Stimulated activated CD4-positive, alpha-beta T cell treated with anti-CD3 and anti-CD28 coated beads, Interleukin-15, amount 100 ng/mL, for 1 hour (primary cell): Measurements from ENCODE around the gene ETS2.
"Not testable (repeated sequence)": the region's sequence is repeated elsewhere in the genome, so short reads cannot be mapped to it uniquely, and the experiment has no call there.

Experiments used
- DNase-seq, 2 donors: peaks; one replicate each; pipeline ENCODE4 v3.0.0-alpha.2; 2020; ENCODE audit warnings: low read depth in 1 of 2, low spot score in 1 of 2

The ETS2 gene

DNA sequence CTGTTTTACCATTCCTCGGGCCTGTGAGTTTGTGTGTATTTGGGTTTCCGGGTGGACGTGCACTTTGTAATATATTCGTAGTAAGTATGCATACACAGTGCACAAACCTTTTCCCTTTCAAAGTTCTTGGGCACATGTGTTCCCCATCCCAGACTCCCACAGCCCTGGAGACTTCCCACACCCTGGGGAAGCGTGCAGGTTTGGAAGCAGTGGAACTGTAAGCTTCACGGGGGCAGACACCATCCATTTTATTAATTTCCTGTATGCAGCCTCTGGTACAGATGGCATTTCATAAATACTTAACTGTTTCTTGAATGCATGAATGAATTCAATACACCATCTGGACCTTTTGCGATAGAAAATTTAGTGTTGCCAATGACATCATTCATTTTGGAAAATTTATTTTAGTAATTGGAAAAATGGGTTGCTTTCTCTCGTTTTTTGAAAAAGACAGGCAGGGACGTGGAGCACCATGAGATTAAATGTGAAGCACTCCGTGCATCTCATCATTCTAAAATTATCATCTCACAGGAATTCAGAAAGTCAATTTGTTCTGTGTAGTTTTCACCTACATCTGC is 10.8 kb downstream of the ETS2 start:
- DNase-seq, result no peak

DNA sequence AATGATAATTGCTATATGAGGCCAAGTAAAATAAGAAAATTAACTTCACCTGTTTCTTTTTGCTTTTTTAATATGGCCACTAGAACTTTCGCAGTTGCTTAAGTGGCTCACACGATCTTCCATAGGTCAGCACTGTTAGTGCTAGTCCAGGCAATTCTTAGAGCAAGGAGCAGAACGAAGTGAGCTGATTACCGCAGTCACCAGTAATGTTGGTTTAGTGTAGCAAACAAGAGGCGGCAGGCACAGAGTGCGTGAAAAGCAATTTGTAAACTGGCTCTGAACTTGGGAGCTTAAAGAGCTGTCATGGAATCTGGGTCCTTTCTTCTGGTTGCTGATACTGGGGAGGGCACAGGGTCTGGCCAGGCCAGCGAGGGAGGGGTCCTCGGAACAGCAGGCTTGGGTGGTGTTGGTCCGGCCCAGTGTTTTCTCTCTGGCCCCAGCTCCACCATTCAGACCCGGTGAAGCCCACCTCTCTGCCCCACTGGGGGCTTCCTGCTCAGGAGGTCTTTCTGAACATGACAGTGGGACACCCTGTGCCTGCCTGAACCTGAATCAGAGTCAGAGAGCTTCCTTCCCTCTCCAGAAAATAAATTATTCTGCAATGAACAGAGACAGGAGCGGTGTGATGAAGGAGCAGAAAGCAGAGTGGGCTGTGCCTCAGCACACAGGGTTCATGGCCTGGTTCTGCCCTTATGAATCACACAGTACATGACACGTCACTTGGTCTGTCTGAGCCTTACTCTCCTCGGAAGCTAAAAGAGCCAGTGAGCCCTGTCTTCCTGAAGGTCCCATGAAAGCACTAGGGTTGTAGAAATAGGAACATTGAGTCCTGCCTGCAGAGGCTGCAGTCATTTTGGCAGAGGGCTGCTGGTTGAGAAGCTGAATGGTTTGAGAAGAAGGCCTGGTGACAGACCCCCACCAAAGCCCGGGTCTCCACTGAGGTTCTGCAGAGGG is 11.9 kb downstream of the ETS2 start:
- DNase-seq, result no peak

DNA sequence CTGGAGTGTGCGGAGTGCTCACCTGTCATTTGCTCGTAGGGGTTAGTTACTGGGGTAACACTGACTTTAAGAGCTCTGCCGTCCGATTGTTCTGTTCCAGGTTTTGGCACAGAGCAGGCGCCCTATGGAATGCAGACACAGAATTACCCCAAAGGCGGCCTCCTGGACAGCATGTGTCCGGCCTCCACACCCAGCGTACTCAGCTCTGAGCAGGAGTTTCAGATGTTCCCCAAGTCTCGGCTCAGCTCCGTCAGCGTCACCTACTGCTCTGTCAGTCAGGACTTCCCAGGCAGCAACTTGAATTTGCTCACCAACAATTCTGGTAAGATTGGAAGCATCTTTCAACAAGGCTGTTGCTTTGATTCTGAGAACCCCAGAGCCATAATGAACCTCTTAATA is 12.6 kb downstream of the ETS2 start:
- DNase-seq, result no peak

DNA sequence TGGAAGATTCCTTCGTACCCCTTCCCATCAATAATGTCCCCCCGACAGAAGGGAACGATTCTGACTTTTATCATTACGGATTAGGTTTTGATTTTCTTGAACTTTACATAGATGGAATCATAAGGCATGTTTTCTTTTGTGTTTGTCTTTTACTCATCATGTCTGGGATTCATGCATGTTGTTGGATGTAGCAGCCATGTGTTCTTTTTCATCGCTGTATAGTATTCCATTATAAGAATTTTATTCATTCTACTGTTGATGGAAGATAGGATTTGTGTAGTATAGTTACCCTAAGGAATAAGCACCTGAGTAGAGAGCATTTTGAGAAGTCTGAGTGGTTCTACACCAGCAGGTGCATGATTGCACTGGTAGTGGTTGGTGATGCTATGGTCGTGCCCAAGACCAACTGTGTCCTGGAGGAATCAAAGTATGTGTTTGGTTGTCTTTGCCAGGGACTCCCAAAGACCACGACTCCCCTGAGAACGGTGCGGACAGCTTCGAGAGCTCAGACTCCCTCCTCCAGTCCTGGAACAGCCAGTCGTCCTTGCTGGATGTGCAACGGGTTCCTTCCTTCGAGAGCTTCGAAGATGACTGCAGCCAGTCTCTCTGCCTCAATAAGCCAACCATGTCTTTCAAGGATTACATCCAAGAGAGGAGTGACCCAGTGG is 13.5 kb downstream of the ETS2 start:
- no peak for DNase-seq

DNA sequence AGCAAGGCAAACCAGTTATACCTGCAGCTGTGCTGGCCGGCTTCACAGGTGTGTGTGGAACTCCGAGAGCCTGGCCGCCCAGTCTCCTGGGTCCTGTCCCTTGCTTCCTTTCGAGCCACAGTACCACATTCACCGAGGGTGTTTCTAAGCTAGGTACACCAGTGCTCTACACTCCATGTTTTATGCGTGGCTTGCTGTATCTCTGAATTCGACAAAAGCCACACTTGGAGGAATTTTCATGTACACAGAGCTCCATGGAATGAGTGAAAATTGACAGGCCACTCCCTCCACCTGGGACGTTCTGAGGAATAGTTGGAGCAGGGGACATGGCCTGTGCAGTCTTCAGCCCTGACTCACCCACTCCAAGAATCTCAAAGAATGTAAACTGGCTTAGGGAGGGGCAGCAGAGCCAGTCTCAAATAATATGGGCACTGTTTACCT is 14.0 kb downstream of the ETS2 start:
- DNase-seq, result no peak

DNA sequence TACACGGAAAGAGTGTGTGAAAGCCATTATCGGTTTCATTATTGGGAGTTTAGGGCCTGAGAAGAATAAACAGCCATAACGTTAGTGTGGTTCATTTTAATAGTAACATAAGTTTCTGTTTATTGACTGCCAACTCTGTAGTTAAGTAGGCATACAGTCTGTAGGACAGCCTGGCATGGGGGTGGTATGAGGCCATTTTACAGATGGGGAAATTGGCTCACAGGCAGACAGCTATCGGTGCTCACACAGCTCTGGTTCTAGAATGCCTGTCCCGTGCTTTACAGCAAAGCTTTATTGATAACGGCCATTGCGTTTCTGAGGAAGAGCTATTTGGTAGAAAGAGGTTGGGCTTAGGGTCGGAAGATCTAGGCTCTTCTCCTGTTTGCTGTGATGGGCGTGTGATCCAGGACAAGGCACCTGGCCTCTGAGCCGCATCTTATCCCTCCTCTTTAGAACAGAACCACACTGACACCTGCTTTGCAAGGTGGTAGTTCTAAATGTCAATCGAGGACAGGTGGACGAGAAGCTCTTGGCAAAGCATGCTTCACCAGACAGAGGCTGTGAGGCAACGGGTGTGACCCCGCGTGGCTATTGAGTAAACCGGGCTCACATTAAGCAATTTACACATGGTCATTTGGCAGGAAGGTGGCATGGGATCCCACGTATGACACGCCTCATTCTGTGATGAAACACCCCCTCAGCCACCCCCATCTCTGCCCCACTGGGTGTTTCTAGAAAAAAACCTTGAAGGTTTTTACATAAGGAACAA is 14.9 kb downstream of the ETS2 start:
- no peak for DNase-seq

DNA sequence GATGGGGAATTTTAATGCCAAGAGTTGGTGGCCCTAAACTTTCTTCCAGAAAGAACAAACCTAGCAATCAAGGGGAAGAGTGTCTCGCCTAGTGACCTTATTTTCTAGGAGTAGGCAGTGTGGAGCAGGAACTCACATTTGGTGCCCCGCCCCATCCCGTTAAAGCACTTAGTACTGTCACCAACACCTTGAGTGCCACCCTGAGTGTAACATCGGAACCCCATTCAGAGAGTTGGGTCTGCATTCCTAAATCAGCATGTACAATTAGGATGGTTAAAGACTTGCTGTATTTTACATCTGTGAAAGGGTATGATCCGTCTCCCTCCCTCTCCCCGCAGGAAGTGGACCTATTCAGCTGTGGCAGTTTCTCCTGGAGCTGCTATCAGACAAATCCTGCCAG is 15.5 kb downstream of the ETS2 start:
- no peak for DNase-seq

DNA sequence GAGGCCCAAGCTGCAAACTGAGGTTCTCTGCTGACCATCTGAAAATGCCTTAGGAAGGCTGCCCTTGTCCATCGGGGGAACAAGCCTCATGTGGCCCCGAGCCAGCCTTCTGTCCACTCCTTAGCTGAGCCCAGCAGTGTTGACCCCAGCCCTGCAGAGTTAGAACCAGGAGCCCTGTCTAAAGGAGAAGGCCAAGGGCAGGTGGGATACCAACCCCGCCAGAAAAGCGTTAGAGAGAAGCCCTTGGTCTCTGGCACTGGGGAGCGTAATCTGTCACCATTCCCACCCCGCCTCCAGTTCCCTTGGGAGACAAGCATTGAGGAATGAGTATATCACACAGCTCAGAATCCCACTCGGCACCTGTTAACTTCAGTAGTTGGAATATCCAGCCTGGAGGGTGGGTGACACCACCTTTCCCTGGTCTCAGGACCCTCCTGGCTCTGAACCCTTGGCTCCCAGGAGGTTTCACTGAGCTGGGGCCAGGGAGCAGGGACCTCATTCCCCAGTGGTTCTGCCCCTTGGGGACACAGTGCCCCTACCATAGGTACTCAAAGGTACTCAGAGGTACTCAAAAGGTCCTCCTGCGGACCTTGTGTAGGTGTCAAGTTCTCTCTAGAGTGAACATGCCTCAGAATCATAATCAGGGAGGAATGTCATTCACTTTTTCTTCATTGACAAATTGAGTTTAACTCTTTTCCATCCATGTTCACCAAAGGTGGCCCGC is 16.4 kb downstream of the ETS2 start:
- DNase-seq, result no peak

DNA sequence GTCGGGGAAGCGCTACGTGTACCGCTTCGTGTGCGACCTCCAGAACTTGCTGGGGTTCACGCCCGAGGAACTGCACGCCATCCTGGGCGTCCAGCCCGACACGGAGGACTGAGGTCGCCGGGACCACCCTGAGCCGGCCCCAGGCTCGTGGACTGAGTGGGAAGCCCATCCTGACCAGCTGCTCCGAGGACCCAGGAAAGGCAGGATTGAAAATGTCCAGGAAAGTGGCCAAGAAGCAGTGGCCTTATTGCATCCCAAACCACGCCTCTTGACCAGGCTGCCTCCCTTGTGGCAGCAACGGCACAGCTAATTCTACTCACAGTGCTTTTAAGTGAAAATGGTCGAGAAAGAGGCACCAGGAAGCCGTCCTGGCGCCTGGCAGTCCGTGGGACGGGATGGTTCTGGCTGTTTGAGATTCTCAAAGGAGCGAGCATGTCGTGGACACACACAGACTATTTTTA is 17.1 kb downstream of the ETS2 start:
- no peak for DNase-seq

DNA sequence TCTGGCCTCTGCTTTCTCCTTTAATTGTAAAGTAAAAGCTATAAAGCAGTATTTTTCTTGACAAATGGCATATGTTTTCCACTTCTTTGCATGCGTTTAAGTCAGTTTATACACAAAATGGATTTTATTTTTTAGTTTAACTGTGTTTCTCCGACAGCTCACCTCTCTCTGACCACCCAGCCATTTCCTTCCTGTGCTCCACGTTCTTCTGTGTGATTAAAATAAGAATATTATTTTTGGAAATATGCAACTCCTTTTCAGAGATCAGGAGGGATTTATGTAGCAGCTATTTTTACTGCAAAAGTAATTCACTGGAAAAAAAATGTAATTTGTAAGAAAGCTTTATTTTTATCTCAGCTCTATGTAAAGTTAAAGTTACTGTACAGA is 18.0 kb downstream of the ETS2 start:
- DNase-seq, result no peak

DNA sequence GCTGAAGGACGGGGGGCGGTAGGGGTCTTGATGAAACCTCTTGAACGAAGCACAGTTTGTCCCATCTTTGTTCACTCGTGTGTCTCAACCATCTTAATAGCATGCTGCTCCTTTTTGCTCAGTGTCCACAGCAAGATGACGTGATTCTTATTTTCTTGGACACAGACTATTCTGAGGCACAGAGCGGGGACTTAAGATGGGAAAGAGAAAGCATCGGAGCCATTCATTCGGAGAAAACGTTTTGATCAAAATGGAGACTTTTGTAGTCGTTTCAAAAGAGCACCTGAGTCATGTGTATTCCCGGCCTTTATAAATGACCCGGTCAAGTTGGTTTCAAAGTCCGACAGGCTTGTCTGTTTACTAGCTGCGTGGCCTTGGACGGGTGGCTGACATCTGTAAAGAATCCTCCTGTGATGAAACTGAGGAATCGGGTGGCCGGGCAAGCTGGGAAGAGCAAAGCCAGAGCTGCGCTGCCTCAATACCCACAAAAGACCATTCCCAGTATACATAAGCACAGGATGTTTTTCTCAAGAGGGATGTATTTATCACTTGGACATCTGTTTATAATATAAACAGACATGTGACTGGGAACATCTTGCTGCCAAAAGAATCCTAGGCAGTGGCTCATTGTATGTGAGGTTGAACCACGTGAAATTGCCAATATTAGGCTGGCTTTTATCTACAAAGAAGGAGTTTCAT is 18.5 kb downstream of the ETS2 start:
- no peak for DNase-seq

DNA sequence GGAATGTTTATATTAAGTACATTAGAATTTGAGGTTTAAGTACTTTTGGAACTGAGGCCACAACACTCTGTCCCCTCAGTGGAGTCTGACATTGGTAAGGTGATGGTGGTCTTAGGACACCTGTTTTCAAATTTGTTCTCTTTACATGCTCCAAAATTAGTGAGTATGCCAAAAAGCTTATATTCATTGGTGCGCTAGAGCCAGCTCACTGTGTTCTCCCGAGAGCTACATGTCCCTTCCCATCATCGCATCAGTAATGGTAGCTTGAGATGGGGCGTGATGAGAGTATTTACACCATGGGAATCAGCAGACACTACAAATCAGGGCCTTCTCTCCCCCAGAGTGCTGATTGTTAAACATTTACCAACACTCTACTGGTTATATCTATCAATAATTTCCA is 19.5 kb downstream of the ETS2 start:
- DNase-seq, result no peak

DNA sequence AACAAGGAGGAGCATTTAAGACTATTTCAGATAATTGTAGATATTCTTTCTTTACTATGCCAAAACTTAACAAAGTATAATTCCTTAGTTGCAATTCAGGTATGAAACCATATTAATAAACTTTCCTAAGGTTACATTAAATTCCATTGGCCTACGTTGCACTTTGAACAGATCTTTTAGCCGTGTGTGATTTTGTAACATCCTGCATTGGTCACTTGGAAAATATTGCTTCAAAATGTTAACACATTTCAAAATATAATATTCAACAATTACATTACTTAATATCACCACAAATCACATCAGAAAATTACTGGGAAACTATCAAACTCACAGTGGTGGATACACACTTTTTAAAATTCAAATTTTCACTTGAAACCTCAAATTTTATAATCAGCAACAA is 20.2 kb downstream of the ETS2 start:
- no peak for DNase-seq

DNA sequence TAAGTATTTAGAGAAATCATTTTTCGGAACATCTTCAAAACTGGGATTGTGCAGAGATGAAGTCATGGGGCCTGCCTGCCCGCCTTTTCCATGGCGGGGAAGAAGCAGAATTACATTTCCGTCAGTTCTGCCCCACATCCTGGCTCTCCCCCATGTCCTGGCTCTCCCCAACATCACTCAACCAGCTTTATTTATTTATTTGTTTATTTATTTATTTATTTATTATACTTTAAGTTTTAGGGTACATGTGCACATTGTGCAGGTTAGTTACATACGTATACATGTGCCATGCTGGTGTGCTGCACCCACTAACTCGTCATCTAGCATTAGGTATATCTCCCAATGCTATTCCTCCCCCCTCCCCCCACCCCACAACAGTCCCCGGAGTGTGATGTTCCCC is 22.4 kb downstream of the ETS2 start:
- DNase-seq, result not testable (repeated sequence)

DNA sequence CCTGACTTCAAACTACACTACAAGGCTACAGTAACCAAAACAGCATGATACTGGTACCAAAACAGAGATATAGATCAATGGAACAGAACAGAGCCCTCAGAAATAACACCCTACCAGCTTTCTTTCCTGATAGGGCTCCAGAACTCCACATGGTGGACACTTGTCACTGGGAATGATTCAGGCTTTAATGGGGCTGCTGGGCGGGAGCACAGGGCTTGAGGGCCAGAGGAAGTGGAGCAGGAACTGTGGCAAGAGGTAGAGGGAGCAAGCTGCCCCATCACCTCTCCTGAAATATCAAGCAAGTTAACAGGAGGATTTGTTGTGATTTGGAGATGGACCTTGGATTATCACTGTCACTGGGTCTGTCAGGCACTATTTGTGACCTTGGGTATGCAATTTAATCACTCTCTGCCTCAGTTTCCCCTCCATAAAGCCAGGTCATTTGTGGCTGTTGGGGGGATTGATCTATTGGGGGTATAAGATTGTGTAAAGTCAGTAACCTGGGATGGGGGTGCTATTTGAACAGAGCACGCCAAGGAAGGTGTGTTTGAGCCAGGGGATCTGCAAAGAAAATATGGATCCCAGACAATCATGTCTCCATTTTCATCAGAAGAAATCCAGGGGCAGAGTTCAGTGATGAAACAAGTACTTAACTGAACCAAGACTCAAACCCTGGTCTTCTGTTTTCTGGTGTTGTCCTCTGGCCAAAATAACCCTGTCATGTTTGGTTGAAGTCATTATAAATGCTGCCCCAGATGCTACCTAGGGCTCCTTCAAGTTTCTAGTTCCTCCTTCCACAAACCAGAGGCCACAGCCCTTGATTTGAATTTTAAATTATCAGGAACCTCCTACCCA is 25.2 kb downstream of the ETS2 start:
- no peak for DNase-seq

DNA sequence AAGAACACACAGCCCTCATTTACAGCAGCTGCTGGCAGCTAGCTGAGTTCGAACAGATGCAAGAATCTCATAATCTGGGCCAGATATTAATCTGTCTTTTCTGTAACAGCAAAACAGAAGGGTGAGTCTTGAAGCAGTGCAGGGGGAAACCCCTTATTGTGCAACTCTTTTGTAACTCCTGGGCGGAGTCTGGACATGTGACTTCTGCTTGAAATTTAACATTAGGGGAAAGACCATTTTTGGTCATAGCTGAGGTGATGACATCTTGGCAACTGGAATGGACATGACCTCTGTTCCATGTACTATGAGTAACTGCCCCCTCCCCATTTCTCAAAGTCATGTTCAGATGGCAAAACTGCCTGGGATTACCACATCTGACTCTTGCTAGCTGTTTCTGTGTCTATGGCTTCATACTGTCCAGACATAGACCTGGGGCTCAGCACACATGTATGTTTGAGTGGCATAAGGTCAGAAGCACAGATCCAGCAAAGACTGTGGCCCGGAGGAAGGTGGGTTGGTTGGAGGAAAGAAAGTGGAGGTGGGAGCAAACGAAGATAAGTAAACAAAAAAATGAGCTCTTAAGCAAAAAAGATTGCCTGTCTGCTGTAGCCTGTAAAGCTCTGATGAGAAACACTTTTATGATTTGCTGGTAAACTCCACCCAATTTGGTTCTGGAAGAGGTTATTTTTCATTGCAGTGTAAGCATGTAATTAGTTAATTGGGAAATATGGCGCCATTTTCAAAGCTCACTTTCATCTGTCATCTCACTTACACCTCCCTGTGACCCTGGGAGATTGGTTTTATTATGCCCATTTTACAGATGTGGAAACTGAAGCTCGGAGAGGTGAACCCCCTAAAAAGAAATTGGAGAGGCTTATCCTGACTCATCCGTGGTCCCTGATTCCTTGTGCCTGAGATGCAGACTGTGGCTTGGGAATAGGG is 26.1 kb downstream of the ETS2 start:
- no peak for DNase-seq

DNA sequence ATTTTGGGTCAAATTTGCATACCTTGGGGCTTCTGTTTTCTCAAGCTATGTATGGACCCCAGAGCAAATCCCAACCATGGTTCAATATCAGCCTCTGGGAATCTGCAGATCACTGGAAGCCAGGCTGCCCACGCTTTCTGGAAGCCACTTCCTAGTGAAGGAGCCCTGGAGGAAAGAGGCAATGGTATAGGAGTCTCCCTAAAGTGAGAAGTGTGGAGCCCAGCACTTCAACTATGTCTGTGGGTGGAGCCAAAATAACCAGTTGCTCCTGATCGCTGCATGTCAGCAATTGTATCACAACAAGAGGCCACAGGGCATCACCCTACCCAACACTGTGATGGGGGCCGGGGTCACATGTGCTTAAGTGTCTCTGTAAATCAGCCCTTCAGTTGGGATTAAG is 26.9 kb downstream of the ETS2 start:
- DNase-seq, result no peak

DNA sequence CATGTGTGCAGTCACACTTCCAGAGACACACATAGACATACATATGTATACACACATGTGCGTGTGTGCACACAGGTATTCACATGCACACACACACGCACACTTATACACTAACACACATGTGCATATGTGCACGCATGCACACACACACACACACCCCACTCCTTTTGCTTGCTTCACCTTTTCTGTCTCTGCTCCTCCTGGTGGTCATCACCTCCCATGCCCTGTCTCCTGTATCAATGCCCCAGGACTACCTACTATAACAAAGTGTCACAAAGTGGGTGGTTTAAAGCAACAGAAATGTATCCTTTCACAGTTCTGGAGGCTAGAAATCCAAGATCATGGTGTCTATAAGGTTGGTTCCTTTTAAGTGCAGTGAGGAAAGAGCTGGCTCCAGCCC is 27.4 kb downstream of the ETS2 start:
- no peak for DNase-seq
